Neuronal stem cell (in vitro differentiated cells): ENCODE data around the gene TNF.

Experiments
- DNase-seq: peaks from one replicate; pipeline ENCODE4 v3.0.0-alpha.2; 2013; ENCODE audit warnings: low spot score
- H2AFZ ChIP-seq: one replicate; pipeline ENCODE4 v1.6.1; 2013; ENCODE audit warnings: mild to moderate bottlenecking, low read length, inconsistent platforms
- H2AK5ac ChIP-seq: 2 replicates; pipeline ENCODE4 v1.6.1; 2013; ENCODE audit warnings: low read depth, mild to moderate bottlenecking, inconsistent platforms, low read length, moderate library complexity, mixed read lengths
- H2BK120ac ChIP-seq: 2 replicates; pipeline ENCODE4 v1.6.1; 2013; ENCODE audit warnings: low read depth, mild to moderate bottlenecking, inconsistent platforms, low read length, moderate library complexity, mixed read lengths
- H2BK12ac ChIP-seq: one replicate; pipeline ENCODE4 v1.6.1; 2013; ENCODE audit warnings: low read length, inconsistent platforms
- H2BK15ac ChIP-seq: 2 replicates; pipeline ENCODE4 v1.6.1; 2013; ENCODE audit warnings: mild to moderate bottlenecking, low read length, inconsistent platforms, mixed read lengths
- H2BK5ac ChIP-seq: one replicate; pipeline ENCODE4 v1.6.1; 2013; ENCODE audit warnings: inconsistent platforms, mild to moderate bottlenecking, low read length, moderate library complexity
- H3K14ac ChIP-seq: one replicate; pipeline ENCODE4 v1.6.1; 2013; ENCODE audit warnings: low read length, inconsistent platforms
- H3K18ac ChIP-seq: 2 replicates; pipeline ENCODE4 v1.6.1; 2013; ENCODE audit warnings: low read length, inconsistent platforms
- H3K23ac ChIP-seq: 2 replicates; pipeline ENCODE4 v1.6.1; 2013; ENCODE audit warnings: low read depth, mild to moderate bottlenecking, mixed read lengths, low read length, inconsistent platforms; ENCODE audit not compliant: poor library complexity
- H3K27ac ChIP-seq: replicated peaks from 3 replicates; pipeline ENCODE4 v1.5.1; 2013; ENCODE audit warnings: low read length, inconsistent platforms
- H3K27me3 ChIP-seq, 3 experiments: 2 replicates each; pipeline ENCODE4 v1.6.1; 2013; ENCODE audit warnings: low read length in 3 of 3, mild to moderate bottlenecking in 2 of 3, inconsistent platforms in 1 of 3, low read depth in 1 of 3, mixed read lengths in 1 of 3, moderate library complexity in 1 of 3; ENCODE audit not compliant: control insufficient read depth in 3 of 3, insufficient read depth in 3 of 3
- H3K36me3 ChIP-seq, 2 donors: replicated peaks in 1 of 2; 2 replicates each; pipeline ENCODE4 v1.6.1; 2013; ENCODE audit warnings: low read length in 2 of 2; ENCODE audit not compliant: control insufficient read depth in 2 of 2, insufficient read depth in 2 of 2
- H3K4ac ChIP-seq: 2 replicates; pipeline ENCODE4 v1.6.1; 2013; ENCODE audit warnings: inconsistent platforms, mild to moderate bottlenecking, low read length, moderate library complexity
- H3K4me1 ChIP-seq, 2 donors: 1 replicate in 1 of 2; 2 replicates in 1 of 2; pipeline ENCODE4 v1.6.1; 2013; ENCODE audit warnings: low read length in 2 of 2, low read depth in 1 of 2; ENCODE audit not compliant: control insufficient read depth in 2 of 2, insufficient read depth in 1 of 2
- H3K4me2 ChIP-seq: one replicate; pipeline ENCODE4 v1.6.1; 2013; ENCODE audit warnings: mild to moderate bottlenecking, low read length, inconsistent platforms; ENCODE audit not compliant: insufficient read depth, poor library complexity, severe bottlenecking
- H3K4me3 ChIP-seq, 2 donors: 2 replicates each; pipeline ENCODE4 v1.5.1; 2013; ENCODE audit warnings: low read length in 2 of 2, mild to moderate bottlenecking in 2 of 2, inconsistent platforms in 1 of 2, moderate library complexity in 1 of 2
- H3K79me1 ChIP-seq: one replicate; pipeline ENCODE4 v1.6.1; 2013; ENCODE audit warnings: low read depth, mild to moderate bottlenecking, inconsistent platforms, low read length, moderate library complexity
- H3K9ac ChIP-seq: one replicate; pipeline ENCODE4 v1.6.1; 2013; ENCODE audit warnings: mild to moderate bottlenecking, low read depth, low read length, inconsistent platforms; ENCODE audit not compliant: poor library complexity
- H3K9me3 ChIP-seq, 2 donors: replicated peaks in 1 of 2; 2 replicates each; pipeline versions ENCODE3 to v1.6.1; 2013; ENCODE audit warnings: low read length in 2 of 2, mild to moderate bottlenecking in 2 of 2, inconsistent platforms in 1 of 2, low read depth in 1 of 2, mixed read lengths in 1 of 2, moderate library complexity in 1 of 2; ENCODE audit not compliant: control insufficient read depth in 2 of 2, insufficient read depth in 1 of 2
- H4K8ac ChIP-seq: one replicate; pipeline ENCODE4 v1.6.1; 2013; ENCODE audit warnings: low read depth, mild to moderate bottlenecking, inconsistent platforms, low read length, moderate library complexity
- H4K91ac ChIP-seq: one replicate; pipeline ENCODE4 v1.6.1; 2013; ENCODE audit warnings: low read length, low read depth, mild to moderate bottlenecking, inconsistent platforms; ENCODE audit not compliant: poor library complexity
- WGBS, 2 donors: extraction: QIAGEN DNeasy Blood & Tissue Kit; methylation state at CpG; one replicate each; pipeline ENCODE4 v1.1.7; 2013; ENCODE audit warnings: missing lambda C conversion rate in 2 of 2, mixed read lengths in 1 of 2; ENCODE audit not compliant: insufficient read length in 2 of 2, insufficient replicate concordance in 1 of 2; ENCODE audit errors: extremely low coverage in 2 of 2; 5-methylcytosine and 5-hydroxymethylcytosine counted together

TNF gene

DNA sequence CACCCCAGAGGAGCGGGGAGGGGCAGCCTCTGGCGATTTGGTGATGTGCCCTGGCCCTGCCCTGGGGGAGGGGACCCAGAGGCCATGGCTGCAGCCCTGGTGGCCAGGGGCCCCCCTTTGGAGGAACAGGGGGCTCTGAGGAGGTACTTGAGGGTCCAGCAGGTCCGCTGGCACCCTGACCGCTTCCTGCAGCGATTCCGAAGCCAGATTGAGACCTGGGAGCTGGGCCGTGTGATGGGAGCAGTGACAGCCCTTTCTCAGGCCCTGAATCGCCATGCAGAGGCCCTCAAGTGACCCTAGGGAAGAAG, 17.1 kb upstream of the TNF start:
- H3K9me3 ChIP-seq, result no peaks in the 10 kb centered on the region
- H2AK5ac ChIP-seq, result no peak overlapping the region
- peaks cover 37 to 72% of the 10 kb centered on the region in 2 donors for H3K36me3 ChIP-seq
- H3K18ac ChIP-seq, result no peak overlapping the region
- no peak overlapping the region for H3K4ac ChIP-seq
- no peak overlapping the region for H2BK12ac ChIP-seq
- H2BK120ac ChIP-seq, result no peak overlapping the region
- WGBS, 2 donors, result no CpG with 5 or more reads among the region's 8 CpGs
- no peak overlapping the region for H3K27ac ChIP-seq
- peaks cover 0 to 7% of the 10 kb centered on the region in 2 donors for H3K4me1 ChIP-seq
- no peak overlapping the region for H2BK5ac ChIP-seq
- H3K14ac ChIP-seq, result no peak overlapping the region
- H3K79me1 ChIP-seq, result peaks cover 6% of the 10 kb centered on the region
- no peak overlapping the region for H3K4me3 ChIP-seq
- H4K91ac ChIP-seq, result no peak overlapping the region
- H3K23ac ChIP-seq, result peak overlapping the region; percentile 73
- H3K4me2 ChIP-seq, result no peak overlapping the region
- no peak overlapping the region for H2BK15ac ChIP-seq
- no peaks in the 10 kb centered on the region for H3K27me3 ChIP-seq
- no peak overlapping the region for H4K8ac ChIP-seq
- no peak overlapping the region for H3K9ac ChIP-seq
- no peak for DNase-seq
- H2AFZ ChIP-seq, result no peak overlapping the region

DNA sequence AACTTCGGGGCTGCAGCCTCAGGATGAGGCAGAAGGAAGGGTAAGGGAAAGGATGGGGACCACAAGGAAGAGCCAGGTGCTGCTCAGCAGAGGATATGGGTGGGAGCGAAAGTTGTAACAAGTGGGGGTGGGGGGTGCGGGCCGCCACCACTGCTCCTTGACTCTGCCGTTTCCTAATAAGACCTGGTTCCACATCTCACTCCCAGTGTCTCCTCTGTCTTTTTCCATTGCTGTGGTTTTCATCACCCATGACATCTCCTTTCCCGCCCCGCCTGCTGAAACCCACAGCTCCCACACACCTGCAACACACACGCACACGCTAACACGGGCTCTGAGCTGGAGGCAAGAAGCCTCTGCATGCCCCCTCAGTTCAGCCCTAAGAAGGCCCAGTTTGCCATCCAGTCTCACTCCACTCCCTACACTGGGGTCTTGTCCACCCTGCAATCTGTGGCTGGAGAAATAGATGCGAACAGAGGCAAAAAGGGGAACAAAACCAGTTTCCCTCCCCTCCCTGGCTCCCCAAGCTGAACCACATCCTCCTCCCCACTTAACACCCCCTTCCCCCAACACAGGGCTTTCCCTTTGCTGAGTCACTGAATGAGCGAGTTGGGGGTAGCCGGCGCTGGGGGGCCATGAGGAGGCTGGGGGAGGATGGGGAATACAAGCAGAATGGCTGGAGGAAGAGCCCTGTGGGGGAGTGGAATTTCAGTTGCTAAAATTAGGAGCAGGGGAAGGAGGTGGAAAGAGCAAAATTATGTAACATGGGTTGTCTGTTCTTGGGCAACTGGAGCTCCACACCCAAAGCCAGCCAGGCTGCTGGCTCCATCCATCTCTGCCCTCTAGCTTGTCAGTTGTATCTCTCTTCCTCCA, 16.5 kb upstream of the TNF start:
- Histone ChIP-seq H3K4me1 (peaks cover 0 to 7% of the 10 kb centered on the region in 2 donors), H3K9me3 (no peaks in the 10 kb centered on the region), H3K36me3 (peaks cover 37 to 66% of the 10 kb centered on the region in 2 donors), H3K79me1 (peaks cover 6% of the 10 kb centered on the region), H2AFZ (no peak overlapping the region), H2BK12ac (no peak overlapping the region), H2BK5ac (no peak overlapping the region), H4K8ac (no peak overlapping the region), H3K9ac (no peak overlapping the region), H3K4me2 (no peak overlapping the region), H3K27ac (no peak overlapping the region), H3K14ac (no peak overlapping the region), H2BK120ac (no peak overlapping the region), H3K18ac (no peak overlapping the region), H3K4ac (no peak overlapping the region), H3K23ac (peak overlapping the region; percentile 43), H3K4me3 (no peak overlapping the region), H4K91ac (no peak overlapping the region), H3K27me3 (no peaks in the 10 kb centered on the region), H2AK5ac (no peak overlapping the region), H2BK15ac (no peak overlapping the region)
- DNase-seq, result no peak
- no CpG with 5 or more reads among the region's 14 CpGs for WGBS, 2 donors

DNA sequence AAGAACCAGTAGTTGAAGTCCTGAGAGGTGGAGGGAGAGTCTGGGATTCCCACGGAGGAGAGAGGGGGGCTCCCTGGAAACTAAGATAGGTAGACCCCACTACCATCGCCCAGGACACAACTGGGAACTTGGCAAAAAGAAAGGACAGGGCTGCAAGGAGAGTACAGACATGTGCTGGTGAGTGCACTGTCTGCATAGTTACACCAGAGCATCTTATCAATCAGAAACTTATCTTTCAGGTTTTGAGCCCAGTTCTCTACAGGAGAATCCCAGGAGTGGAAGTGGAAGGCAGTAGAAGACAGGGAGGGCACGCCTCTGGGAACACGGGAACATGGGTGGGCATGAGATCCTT, 15.8 kb upstream of the TNF start:
- peaks cover 0 to 7% of the 10 kb centered on the region in 2 donors for H3K4me1 ChIP-seq
- no peak overlapping the region for H3K14ac ChIP-seq
- H2AFZ ChIP-seq, result no peak overlapping the region
- no peak overlapping the region for H2BK12ac ChIP-seq
- H3K9ac ChIP-seq, result no peak overlapping the region
- H2BK15ac ChIP-seq, result no peak overlapping the region
- peak overlapping the region; percentile 43 for H3K23ac ChIP-seq
- H3K9me3 ChIP-seq, result no peaks in the 10 kb centered on the region
- H4K8ac ChIP-seq, result no peak overlapping the region
- no CpG with 5 or more reads among the region's 4 CpGs for WGBS, 2 donors
- no peak overlapping the region for H2BK5ac ChIP-seq
- no peak overlapping the region for H3K4ac ChIP-seq
- peaks cover 6% of the 10 kb centered on the region for H3K79me1 ChIP-seq
- H2AK5ac ChIP-seq, result no peak overlapping the region
- no peak overlapping the region for H3K27ac ChIP-seq
- no peak overlapping the region for H3K18ac ChIP-seq
- DNase-seq, result no peak
- H3K36me3 ChIP-seq, result peaks cover 35 to 59% of the 10 kb centered on the region in 2 donors
- no peak overlapping the region for H2BK120ac ChIP-seq
- no peak overlapping the region for H4K91ac ChIP-seq
- no peak overlapping the region for H3K4me3 ChIP-seq
- no peak overlapping the region for H3K4me2 ChIP-seq
- no peaks in the 10 kb centered on the region for H3K27me3 ChIP-seq

DNA sequence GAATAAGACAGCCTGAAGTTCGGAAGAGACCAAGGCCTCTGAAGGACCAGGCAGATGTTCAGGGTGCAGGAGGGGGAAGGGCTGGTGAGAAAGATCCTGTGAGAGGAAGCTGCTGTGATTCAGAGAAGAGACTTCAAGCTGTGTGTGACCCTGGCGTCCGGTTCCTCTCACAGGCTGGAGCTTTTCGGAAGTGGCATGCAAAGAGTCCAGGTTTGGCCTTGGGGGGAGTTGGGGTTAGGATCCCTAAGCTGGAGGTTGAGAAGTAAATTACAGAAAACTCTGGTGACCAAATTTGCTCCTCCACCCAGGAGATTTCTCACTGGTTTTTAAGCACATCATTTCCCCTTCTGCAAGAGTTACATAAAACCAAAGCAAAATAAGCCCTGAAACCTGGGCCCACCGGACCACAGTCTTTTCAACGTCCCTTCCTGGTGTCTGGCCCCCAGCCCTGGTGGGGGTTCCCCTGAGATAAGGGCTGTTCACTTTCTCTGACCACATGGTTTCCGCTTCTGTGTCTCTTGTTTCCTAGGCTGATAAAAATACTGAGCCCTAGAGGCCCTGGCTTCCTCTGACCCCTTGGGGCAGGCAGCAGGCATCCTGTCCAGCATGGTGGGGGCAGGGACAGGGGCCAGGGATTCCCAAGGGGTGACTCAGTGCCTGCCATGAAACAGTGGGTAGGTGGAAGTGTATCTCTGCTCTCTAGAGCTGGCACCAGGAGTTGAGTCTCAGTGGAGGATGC, 15.2 kb upstream of the TNF start:
- Histone ChIP-seq H4K8ac (no peak overlapping the region), H2BK15ac (no peak overlapping the region), H3K4me3 (peak overlapping the region in 1 of 2 donors; percentile 40), H3K4me2 (no peak overlapping the region), H3K14ac (no peak overlapping the region), H3K18ac (no peak overlapping the region), H2AK5ac (no peak overlapping the region), H2BK12ac (no peak overlapping the region), H2BK5ac (no peak overlapping the region), H3K27ac (no peak overlapping the region), H3K36me3 (peaks cover 35 to 55% of the 10 kb centered on the region in 2 donors), H2BK120ac (no peak overlapping the region), H4K91ac (no peak overlapping the region), H3K9me3 (no peaks in the 10 kb centered on the region), H3K9ac (no peak overlapping the region), H3K23ac (no peak overlapping the region), H3K4ac (no peak overlapping the region), H3K79me1 (peaks cover 6% of the 10 kb centered on the region), H3K27me3 (no peaks in the 10 kb centered on the region), H2AFZ (no peak overlapping the region), H3K4me1 (peaks cover 0 to 7% of the 10 kb centered on the region in 2 donors)
- DNase-seq, result no peak
- no CpG with 5 or more reads among the region's 7 CpGs for WGBS, 2 donors
